Measurements from ENCODE around the gene SMIM36.
A peak's percentile ranks its signal among the peaks of the same experiment; 100 is the strongest.
"Not testable (repeated sequence)": the region's sequence is repeated elsewhere in the genome, so short reads cannot be mapped to it uniquely, and the experiment has no call there.

Gene SMIM36

DNA sequence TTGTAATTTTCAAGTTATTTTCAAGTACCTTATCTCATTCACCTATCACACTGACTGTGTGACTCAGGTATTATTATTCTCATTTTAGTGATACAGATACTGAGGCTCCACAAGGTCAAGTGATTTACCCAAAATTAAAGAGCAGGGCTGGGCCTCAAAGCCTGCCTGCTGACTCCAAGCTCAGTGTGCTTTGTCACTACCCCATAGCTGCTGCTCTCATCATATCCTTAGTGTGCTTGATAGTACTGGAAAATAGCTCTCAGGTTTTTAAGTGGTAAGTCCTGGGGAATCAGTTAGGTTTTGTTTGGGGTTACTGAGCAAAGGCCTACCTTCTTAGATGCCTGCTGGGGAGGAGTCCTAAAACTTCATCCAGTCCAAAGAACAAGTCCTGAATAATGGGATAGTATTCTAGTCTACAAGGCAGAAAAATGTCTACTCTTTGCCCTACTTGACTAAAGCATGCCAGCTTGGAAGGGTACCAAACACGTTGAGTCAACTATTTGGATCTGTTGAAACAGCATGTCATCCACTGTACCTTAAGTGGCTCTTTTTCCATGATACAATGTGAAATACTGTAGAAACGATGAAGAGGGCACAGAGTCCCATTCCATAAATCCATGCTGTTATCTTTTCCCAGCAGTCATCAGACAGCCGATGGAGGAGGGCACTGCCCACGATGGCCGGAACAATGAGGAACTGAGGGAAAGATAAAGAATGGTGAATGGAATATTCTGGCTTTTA lies 100.4 kb downstream of the SMIM36 start:
- peak; percentile 6 for DNase-seq

DNA sequence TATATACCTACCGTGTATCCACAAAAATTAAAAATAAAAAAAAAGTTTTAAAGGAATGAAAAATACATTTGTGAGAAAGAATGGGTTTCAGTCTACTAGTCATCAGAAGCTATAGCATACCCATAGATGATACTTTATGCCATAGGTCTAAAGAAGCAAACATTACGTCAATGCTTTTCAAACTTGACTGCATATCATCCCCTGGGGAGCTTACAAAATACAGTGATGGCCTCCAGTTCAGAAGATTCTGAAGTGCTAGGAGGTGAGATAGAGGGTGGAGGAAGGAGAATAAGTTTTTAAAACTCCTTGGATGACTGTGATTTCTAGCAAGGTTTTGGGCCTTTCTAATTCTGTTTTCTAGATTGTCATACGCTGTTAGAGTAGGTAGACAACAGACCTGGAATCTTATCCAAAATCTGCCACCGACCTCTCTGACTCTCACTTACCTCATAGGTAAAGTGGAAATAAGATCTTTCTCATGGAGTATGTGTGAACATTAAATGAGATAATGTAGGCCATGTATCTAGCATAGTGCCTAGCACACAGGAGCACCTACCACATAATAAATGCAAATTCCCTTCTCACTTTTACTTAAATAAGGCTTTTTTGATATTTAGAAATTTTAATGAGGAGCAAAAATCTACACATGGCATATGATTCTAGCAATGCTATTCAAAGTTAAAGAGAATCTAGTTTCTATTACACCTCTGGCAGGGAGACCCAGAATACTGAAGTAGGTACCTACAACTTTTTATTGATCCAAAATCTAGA lies 102.0 kb downstream of the SMIM36 start:
- DNase-seq, result no peak

DNA sequence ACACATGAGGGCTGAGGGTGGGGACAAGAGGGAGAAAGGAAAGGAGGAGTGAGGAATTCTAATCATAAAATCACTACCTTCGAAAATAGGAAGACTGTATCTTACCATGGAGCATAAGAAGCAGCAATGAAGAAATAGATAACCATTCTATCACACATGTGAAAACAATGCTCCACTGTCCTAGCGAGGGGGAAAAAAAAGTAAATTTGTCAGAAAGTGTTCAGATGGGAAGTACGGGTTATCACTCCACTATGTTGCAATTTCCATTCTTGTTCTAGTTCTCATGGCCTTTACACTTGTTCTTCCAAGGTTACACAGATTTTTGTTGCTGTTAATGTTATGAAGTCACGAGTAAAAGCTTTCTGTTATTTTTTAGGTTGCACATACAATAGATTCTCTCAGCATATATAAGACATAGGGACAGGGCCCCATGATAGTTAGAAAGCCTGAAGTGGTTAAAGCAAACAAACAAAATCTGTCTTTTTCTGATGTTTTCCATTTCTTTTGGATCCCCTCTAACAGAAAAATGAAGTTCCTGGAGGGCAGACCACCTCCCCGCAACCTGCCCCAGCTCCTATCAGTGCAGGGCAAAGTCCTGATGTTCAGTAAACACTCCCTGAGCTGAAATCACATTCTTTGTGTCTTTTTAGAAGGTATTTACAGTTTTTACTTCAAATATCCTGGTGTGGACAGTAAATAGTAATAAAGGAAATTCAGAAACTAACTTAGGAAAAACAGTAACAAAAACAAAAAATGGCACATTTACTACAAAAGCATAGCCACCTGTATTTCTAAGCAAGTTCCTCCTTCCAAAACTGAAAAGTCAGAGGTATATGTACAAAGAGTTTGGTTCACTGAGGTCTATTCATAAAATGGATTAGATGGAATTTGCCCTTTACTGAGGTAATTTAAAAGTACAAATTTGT lies 103.3 kb downstream of the SMIM36 start:
- no peak for DNase-seq

DNA sequence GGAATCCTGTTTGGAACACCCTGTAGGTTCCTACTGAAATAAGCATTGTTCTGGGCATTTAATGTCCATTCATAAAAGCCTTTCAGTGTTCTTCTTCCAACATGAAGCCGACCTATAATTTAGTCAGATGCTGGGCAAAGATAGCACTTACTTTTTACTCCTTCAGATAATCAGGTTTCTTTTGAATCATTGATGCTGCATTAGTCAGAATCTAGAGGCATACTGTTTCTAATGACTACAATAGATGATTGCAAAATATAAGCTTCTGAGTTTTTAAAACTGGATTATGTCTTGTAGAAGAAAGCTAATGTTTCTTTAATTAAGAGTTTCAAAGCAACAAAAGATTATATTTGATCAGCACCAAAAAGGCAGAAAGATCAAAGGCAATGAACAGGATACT lies 105.7 kb downstream of the SMIM36 start:
- no peak for DNase-seq

DNA sequence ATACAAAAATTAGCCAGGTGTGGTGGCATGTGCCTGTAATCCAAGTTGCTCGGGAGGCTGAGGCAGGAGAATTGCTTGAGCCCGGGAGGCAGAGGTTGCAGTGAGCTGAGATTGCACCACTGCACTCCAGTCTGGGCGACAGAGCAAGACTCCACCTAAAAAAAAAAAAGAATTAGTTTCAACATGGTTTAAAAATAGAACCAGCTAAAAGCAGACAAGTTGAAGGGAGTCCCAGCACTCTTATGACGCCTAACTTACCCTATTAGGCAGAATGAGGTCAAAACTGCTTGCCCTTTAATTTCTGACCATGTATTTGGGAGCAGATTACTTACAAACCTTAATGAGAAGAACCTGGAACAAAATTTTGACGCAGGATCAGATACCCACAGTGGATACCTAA lies 107.1 kb downstream of the SMIM36 start:
- DNase-seq, result not testable (repeated sequence)

DNA sequence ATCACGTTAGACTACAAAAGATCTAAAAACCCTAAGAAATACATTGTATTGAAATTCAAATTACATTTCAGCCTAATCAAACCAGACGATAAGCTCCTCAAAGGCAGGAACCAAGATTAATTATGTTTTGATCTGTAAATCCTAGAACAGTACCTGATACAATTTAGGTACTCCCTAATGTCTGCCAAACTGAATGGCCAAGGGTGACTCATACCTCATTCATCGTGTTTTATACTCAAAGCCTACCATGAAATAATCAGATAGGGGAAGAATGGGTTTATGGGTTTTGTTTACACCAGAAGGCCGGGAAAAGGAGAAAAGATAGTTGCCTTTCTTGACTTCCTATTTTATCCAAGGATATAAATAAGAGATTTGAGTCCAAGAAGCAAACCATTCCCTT lies 108.9 kb downstream of the SMIM36 start:
- no peak for DNase-seq

Measured in NCI-H2029 (cell line).